PFSK-1 (cell line): ENCODE data around the gene LIN9.

Experiments
- POLR2AphosphoS5 ChIP-seq: IDR thresholded peaks from 2 replicates; pipeline ENCODE4 v1.6.1; 2012; ENCODE audit warnings: low read depth, mild to moderate bottlenecking, control low read depth, low read length, moderate library complexity
- SIN3A ChIP-seq: IDR thresholded peaks from 2 replicates; pipeline ENCODE4 v1.6.1; 2012; ENCODE audit warnings: mild to moderate bottlenecking, low read length, moderate library complexity, borderline replicate concordance; ENCODE audit not compliant: insufficient read depth
- TAF1 ChIP-seq: IDR thresholded peaks from 2 replicates; pipeline ENCODE4 v1.6.1; 2012; ENCODE audit warnings: low read length, control low read depth, borderline replicate concordance; ENCODE audit not compliant: insufficient read depth
- TF ChIP-seq, protein P1 (sequence below), 2 experiments: IDR thresholded peaks; 2 replicates each; pipeline versions ENCODE4 v1.6.1 to v1.8.0; 2011 to 2012; ENCODE audit warnings: low read depth in 2 of 2, low read length in 2 of 2, control low read depth in 1 of 2, inconsistent platforms in 1 of 2, mild to moderate bottlenecking in 1 of 2, moderate library complexity in 1 of 2; ENCODE audit not compliant: insufficient read depth in 1 of 2

DNA sequence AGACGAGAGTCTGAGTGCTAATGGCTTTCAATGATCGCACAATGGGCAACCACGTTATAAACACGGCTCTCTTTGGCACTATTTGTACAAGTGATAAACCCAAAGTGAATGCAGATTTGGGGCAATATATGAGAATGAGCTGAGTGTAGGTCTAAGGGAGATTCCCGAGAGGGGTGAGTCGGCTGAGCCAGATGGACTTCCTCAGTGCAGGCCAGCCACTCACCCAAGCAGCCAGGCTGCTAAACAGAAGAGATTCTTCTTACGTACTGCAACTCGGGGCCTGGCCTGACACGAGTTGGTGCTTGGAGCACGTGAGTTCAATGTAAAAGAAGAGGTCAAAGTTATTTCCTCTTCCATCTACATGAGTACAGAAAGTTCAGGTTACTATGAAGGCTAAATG, 91.7 kb downstream of the LIN9 start:
- TF ChIP-seq, protein P1, sequence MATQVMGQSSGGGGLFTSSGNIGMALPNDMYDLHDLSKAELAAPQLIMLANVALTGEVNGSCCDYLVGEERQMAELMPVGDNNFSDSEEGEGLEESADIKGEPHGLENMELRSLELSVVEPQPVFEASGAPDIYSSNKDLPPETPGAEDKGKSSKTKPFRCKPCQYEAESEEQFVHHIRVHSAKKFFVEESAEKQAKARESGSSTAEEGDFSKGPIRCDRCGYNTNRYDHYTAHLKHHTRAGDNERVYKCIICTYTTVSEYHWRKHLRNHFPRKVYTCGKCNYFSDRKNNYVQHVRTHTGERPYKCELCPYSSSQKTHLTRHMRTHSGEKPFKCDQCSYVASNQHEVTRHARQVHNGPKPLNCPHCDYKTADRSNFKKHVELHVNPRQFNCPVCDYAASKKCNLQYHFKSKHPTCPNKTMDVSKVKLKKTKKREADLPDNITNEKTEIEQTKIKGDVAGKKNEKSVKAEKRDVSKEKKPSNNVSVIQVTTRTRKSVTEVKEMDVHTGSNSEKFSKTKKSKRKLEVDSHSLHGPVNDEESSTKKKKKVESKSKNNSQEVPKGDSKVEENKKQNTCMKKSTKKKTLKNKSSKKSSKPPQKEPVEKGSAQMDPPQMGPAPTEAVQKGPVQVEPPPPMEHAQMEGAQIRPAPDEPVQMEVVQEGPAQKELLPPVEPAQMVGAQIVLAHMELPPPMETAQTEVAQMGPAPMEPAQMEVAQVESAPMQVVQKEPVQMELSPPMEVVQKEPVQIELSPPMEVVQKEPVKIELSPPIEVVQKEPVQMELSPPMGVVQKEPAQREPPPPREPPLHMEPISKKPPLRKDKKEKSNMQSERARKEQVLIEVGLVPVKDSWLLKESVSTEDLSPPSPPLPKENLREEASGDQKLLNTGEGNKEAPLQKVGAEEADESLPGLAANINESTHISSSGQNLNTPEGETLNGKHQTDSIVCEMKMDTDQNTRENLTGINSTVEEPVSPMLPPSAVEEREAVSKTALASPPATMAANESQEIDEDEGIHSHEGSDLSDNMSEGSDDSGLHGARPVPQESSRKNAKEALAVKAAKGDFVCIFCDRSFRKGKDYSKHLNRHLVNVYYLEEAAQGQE (IDR thresholded peaks at IDR 0.05; ENCODE audit: insufficient read depth in 1 of 2, low read depth in 2 of 2, low read length in 2 of 2) = no peak
- TF ChIP-seq SIN3A = no peak
- no peak for TF ChIP-seq POLR2AphosphoS5
- TF ChIP-seq TAF1 = no peak
